ENCODE results near the gene SEMA4C.
A peak's percentile ranks its signal among the peaks of the same experiment; 100 is the strongest.

Gene SEMA4C

GRCh38 chr2:96881349-96882195, 11.7 kb upstream of the SEMA4C start:
- no peak for DNase-seq

- no peak for DNase-seq
These were observed 11.0 kb upstream of the SEMA4C start for GRCh38 chr2:96880891-96881273.

- no peak for DNase-seq
These were observed 9.7 kb upstream of the SEMA4C start for GRCh38 chr2:96879545-96880040.

DNA sequence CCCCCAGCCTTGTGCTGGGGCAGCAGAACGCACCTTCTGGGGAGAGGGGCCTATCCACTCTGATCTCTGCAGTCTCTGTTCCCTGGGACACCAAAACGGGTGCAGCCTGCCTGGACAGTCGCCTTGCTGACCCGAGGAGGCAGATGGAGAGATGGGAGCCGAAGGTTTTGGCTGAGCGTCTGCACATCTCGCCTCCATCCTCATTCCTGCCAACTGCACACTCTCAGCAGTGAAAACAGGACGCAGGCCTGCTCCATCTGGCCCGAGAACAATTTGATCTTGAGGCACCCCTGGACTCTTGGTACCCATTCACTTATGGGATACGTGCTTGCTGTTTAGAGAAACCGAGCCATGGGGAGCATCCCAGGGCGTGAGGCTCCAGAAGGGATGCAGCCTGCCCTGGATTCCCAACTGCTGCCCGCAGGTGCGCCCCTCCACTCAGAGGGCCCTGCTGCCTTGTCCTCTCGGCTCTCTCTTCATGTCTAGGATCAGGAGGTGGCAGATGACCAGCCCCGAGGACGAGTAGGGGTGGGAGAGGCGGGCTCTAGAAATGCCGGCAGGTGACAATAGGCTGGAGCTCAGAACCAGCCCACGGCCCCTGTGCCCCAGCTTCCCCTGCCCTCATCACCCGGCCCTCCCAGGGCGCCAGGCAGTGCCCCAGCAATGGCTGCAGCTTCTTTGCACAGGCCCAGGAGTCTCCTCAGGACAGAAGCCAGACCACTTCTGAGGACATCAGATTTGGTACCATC, 9.1 kb upstream of the SEMA4C start:
- no peak for DNase-seq

GRCh38 chr2:96878171-96878570, 8.3 kb upstream of the SEMA4C start:
- no peak for DNase-seq

GRCh38 chr2:96877631-96878092, 7.8 kb upstream of the SEMA4C start:
- no peak for DNase-seq

GRCh38 chr2:96877042-96877451, 7.2 kb upstream of the SEMA4C start:
- DNase-seq = no peak

- no peak for DNase-seq
These were observed 6.6 kb upstream of the SEMA4C start for GRCh38 chr2:96876269-96877041.

- DNase-seq = no peak
These were observed 5.8 kb upstream of the SEMA4C start for GRCh38 chr2:96875498-96876268.

GRCh38 chr2:96874198-96874831, 4.4 kb upstream of the SEMA4C start:
- DNase-seq = peak; percentile 22

DNA sequence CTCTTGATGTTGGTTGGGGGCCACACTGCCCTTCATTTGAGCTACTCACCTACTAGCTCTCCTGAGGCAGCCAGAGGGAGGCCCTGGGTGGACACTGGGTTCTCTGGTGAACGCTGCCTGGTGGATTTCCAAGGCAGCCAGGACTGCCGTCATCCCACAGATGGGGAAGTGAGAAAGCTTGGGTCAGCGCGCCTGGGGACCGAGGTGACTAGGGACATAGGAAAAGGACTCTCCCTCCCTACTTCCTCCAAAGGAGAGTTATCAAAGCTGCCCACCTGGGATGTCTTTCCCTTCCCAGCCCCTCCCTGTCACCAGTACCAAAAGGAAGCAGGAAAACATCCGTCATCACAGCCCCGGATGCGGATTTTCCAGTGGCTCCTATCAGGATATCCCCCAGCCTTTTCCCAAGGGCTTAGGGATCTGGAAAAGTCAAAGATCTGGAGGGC, 3.8 kb upstream of the SEMA4C start:
- peak; percentile 84 for DNase-seq

GRCh38 chr2:96872591-96873349, 2.9 kb upstream of the SEMA4C start:
- no peak for DNase-seq

DNA sequence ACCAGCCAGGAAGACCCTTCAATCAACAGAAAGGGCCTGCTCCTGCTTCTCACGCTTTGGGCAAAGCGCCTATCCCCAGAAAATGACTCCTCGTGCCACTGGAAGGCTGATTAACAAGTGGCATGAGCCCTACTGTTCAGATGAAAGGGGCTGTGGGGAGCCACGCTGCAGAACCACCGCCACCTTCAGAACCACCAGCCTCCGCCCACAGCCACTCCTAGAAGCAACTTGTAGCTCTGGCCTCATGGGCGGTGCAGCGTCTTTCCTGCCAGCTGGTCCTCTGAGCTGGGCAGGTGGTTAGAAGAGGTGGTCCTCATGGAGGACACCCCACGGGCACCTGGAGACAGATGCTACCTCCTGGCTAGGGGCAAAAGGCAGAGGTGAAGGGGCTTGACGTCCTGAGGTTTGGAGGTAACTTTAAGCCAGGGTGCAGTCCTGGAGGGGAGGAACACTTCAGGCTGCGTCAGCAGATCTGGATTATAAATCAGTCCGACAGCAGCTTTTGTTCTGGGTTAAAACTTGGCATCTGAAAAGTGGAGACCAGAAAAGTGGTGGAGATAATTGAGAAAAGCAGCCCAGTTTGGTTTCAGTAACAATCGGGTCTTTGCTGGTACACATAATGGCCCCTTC, 861 bp upstream of the SEMA4C start:
- DNase-seq = no peak

- no peak for DNase-seq
These were observed 529 bp downstream of the SEMA4C start for GRCh38 chr2:96869281-96869821.

DNA sequence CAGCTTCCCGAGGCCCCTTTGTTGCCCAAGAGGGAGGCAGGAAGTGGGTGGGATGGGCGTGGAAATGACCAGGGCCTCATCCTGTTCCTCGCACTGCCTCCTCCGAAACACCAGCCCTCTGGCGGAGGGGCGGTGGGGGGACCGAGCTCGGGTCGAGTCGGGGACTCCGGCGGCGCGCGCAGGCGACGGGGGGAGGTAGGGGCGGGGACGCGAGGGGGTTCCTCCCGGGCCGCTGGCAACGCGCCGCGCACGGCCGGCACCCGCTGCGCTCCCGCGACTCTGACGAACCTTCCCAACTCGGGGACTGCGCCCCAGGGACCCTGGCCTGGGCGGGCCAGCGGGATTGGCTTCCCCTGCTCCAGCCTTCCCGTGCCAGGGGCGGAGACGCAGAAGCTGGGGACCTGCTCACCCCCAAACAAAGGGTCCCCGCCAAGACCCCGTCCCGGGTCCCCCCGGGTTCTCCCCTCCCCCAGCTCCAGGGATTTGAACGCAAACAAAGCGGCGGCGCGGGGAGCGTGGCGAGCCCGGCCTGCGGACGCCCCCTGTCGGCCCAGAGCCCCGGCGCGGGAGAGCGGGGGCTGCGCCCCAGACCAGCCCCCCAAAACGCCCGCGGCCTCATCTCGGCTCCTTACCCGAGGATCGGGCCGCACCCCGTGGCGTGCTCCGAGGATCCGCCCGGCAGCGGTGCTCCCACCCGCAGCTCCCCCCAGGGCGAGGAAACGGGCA, 1.2 kb downstream of the SEMA4C start:
- peak; percentile 38 for DNase-seq

GRCh38 chr2:96867756-96868554, 1.9 kb downstream of the SEMA4C start:
- no peak for DNase-seq

DNA sequence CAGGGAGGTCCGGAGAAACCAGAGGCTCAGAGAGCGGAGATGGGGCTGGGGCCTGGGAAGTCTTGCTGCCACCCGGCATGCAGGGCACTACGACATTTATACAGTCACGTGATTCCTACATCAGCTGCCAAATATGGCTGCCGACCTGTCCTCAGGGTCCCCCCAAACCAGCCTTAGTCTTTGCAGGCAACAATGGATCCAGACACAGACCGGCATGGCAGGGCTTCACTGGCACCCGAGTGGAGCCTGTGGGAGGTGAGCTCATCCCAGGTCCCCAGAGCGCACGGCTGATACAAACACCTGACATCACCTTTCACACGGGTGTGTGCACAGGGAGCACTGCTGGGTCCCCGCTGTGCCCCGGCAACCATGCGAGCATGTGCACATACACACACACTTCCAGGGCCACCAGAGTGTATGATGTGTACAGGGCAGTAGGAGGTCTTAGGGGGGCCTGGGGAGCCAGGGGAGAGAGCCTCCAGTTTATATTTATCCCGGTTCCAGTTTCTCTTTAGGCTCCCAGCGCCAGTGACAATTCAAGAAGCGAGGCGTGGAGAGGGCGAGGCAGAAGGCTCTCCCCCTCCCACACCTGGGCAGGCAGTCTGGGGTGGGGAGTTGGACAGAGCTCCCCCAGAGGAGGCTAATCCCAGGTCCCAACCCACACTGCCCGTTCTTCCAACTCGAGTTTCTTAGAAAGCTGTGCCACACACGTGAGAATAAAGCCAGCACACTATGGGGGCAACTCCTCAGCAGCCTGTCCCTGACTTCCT, 2.7 kb downstream of the SEMA4C start:
- DNase-seq = no peak

DNA sequence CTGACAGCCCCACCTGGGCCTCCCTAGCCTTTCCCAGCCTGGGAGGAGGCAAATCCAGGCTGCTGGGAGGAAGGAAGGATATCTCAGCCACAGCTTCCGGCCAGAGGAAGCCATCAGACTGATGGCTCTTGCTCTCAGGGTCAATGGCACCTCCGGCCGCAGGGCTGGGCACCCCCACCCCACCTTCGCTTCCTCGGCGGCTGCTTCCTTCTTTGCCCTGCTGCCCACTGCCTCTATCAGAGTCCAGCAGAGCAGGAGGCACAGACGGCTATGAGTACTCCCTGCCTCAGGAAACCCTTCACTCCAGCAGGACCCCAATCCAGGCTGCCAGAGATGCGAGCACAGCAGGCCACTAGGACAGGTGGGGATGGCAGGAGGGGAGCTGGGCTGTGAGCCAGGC, 3.3 kb downstream of the SEMA4C start:
- no peak for DNase-seq

All from inflammatory macrophage treated with lipopolysaccharide for 4 hours (primary cell).